HepG2 (cell line): ENCODE measurements around the gene TSG101. TPM values are rescaled to one million over a fixed set of nuclear protein-coding genes. Genes with fewer than 3 reads are reported as not detected.
A peak's percentile ranks its signal among the peaks of the same experiment; 100 is the strongest.

ENCODE experiments used
- CEBPB ChIP-seq: IDR thresholded peaks from 2 replicates; pipeline ENCODE4 v1.6.1; 2011; ENCODE audit warnings: low read depth, low read length, improper control_type of control experiment, borderline replicate concordance
- ELF1 ChIP-seq: sonication (generic); formaldehyde crosslinking; IDR thresholded peaks from 2 replicates; pipeline ENCODE4 v1.4.0; 2020; ENCODE audit warnings: missing genetic modification reagents
- JUN ChIP-seq: sonication (generic); formaldehyde crosslinking; IDR thresholded peaks from 2 replicates; pipeline ENCODE4 v1.4.0; 2020; ENCODE audit warnings: mild to moderate bottlenecking, missing genetic modification reagents
- MTF2 ChIP-seq: sonication (generic); formaldehyde crosslinking; IDR thresholded peaks from 2 replicates; pipeline ENCODE4 v1.5.0; 2020; ENCODE audit warnings: missing genetic modification reagents, borderline replicate concordance
- NBN ChIP-seq: fragments of 450-650 bp; conservative IDR thresholded peaks from 2 replicates; pipeline ENCODE4 v1.6.1; 2017
- PTBP1 ChIP-seq: fragments of 200-400 bp; formaldehyde crosslinking; IDR thresholded peaks from 2 replicates; pipeline ENCODE4 v1.6.1; 2018; ENCODE audit warnings: low read length, low read depth; ENCODE audit not compliant: poor library complexity, severe bottlenecking
- RBAK ChIP-seq: sonication (generic); formaldehyde crosslinking; IDR thresholded peaks from 2 replicates; pipeline ENCODE4 v1.5.1; 2020; ENCODE audit warnings: mild to moderate bottlenecking, missing genetic modification reagents
- SETDB1 ChIP-seq: sonication (generic); formaldehyde crosslinking; IDR thresholded peaks from 2 replicates; pipeline ENCODE4 v1.5.1; 2020; ENCODE audit warnings: missing genetic modification reagents, mild to moderate bottlenecking, borderline replicate concordance
- SUZ12 ChIP-seq: fragments of 150-350 bp; IDR thresholded peaks from 2 replicates; pipeline ENCODE4 v1.6.1; 2014; ENCODE audit warnings: low read depth, low read length
- ZBTB42 ChIP-seq: sonication (generic); formaldehyde crosslinking; IDR thresholded peaks from 2 replicates; pipeline ENCODE4 v1.5.0; 2020; ENCODE audit warnings: mild to moderate bottlenecking, missing genetic modification reagents
- ZKSCAN5 ChIP-seq: sonication (generic); formaldehyde crosslinking; IDR thresholded peaks from 2 replicates; pipeline ENCODE4 v1.5.1; 2020; ENCODE audit warnings: mild to moderate bottlenecking, missing genetic modification reagents
- ZNF136 ChIP-seq: sonication (generic); formaldehyde crosslinking; IDR thresholded peaks from 2 replicates; pipeline ENCODE4 v1.8.1; 2022; ENCODE audit warnings: low read depth, mild to moderate bottlenecking, moderate library complexity, missing genetic modification reagents
- ZNF20 ChIP-seq: sonication (generic); formaldehyde crosslinking; IDR thresholded peaks from 2 replicates; pipeline ENCODE4 v1.4.0; 2020; ENCODE audit warnings: mild to moderate bottlenecking, moderate library complexity, missing genetic modification reagents
- ZNF24 ChIP-seq: fragments of 450-650 bp; IDR thresholded peaks from 2 replicates; pipeline ENCODE4 v1.6.1; 2017; ENCODE audit warnings: antibody characterized with exemption, mild to moderate bottlenecking
- ZNF317 ChIP-seq: sonication (generic); formaldehyde crosslinking; IDR thresholded peaks from 2 replicates; pipeline ENCODE4 v1.5.0; 2020; ENCODE audit warnings: mild to moderate bottlenecking, missing genetic modification reagents
- ZNF430 ChIP-seq: sonication (generic); formaldehyde crosslinking; IDR thresholded peaks from 2 replicates; pipeline ENCODE4 v1.9.0; 2021; ENCODE audit warnings: mild to moderate bottlenecking, missing genetic modification reagents
- ZNF451 ChIP-seq: sonication (generic); formaldehyde crosslinking; IDR thresholded peaks from 2 replicates; pipeline ENCODE4 v1.5.0; 2020; ENCODE audit warnings: mild to moderate bottlenecking, missing genetic modification reagents
- ZNF530 ChIP-seq: sonication (generic); formaldehyde crosslinking; IDR thresholded peaks from 2 replicates; pipeline ENCODE4 v1.5.0; 2020; ENCODE audit warnings: low read depth, mild to moderate bottlenecking, missing genetic modification reagents
- ZNF550 ChIP-seq: sonication (generic); formaldehyde crosslinking; IDR thresholded peaks from 2 replicates; pipeline ENCODE4 v1.4.0; 2020; ENCODE audit warnings: mild to moderate bottlenecking, missing genetic modification reagents, borderline replicate concordance
- ZNF614 ChIP-seq: IDR thresholded peaks from 2 replicates; pipeline ENCODE4 v1.6.1; 2018; ENCODE audit warnings: missing biosample characterization, missing genetic modification reagents, inconsistent platforms, borderline replicate concordance
- ZNF782 ChIP-seq: sonication (generic); formaldehyde crosslinking; IDR thresholded peaks from 2 replicates; pipeline ENCODE4 v1.4.0; 2020; ENCODE audit warnings: missing genetic modification reagents, mild to moderate bottlenecking, borderline replicate concordance
- ZNF839 ChIP-seq: sonication (generic); formaldehyde crosslinking; IDR thresholded peaks from 2 replicates; pipeline ENCODE4 v1.4.0; 2020; ENCODE audit warnings: missing genetic modification reagents, mild to moderate bottlenecking, borderline replicate concordance
- ZNF878 ChIP-seq: sonication (generic); formaldehyde crosslinking; IDR thresholded peaks from 2 replicates; pipeline ENCODE4 v1.8.1; 2023; ENCODE audit warnings: mild to moderate bottlenecking, missing genetic modification reagents, moderate library complexity
- polyA plus RNA-seq, 8 experiments: library from polyadenylated mRNA; depleted of rRNA in 3 of 8; stranded (reverse) in 7 of 8; unstranded in 1 of 8; fragments of >200 nt; fragmentation: Illumina TruSeq in 4 of 8; extraction: Trizol in 4 of 8; gene quantifications; 2 replicates each; pipeline versions ENCODE4 v1.2.1 to v1.2.3, GENCODE V29; 2011 to 2016; ENCODE audit warnings: low read depth in 4 of 8, missing spikeins in 1 of 8, mixed read lengths in 1 of 8; ENCODE audit not compliant: insufficient read depth in 1 of 8
- total RNA-seq, 5 experiments: library from RNA; depleted of rRNA; stranded (reverse); fragments of >200 nt; fragmentation: Illumina TruSeq; extraction: Trizol; gene quantifications; 2 replicates each; pipeline ENCODE4 v1.2.3, GENCODE V29; 2016; ENCODE audit warnings: low read depth in 1 of 5
- TF ChIP-seq, protein P1 (sequence below): sonication (generic); formaldehyde crosslinking; IDR thresholded peaks from 2 replicates; pipeline ENCODE4 v1.5.1; 2020; ENCODE audit warnings: mild to moderate bottlenecking, missing genetic modification reagents, moderate library complexity
- TF ChIP-seq, protein P2 (sequence below): sonication (generic); formaldehyde crosslinking; IDR thresholded peaks from 2 replicates; pipeline ENCODE4 v1.4.0; 2020; ENCODE audit warnings: missing genetic modification reagents, borderline replicate concordance
- TF ChIP-seq, protein P3 (sequence below): IDR thresholded peaks from 2 replicates; pipeline ENCODE4 v1.6.1; 2016; ENCODE audit warnings: mild to moderate bottlenecking, missing biosample characterization, missing genetic modification reagents

TSG101 gene
- total and polyA plus RNA-seq, 2 of the 13 experiments (the other 11 are each of a cell fraction or from before 2014, with no cell fraction given) = 69.3 to 206 TPM

DNA sequence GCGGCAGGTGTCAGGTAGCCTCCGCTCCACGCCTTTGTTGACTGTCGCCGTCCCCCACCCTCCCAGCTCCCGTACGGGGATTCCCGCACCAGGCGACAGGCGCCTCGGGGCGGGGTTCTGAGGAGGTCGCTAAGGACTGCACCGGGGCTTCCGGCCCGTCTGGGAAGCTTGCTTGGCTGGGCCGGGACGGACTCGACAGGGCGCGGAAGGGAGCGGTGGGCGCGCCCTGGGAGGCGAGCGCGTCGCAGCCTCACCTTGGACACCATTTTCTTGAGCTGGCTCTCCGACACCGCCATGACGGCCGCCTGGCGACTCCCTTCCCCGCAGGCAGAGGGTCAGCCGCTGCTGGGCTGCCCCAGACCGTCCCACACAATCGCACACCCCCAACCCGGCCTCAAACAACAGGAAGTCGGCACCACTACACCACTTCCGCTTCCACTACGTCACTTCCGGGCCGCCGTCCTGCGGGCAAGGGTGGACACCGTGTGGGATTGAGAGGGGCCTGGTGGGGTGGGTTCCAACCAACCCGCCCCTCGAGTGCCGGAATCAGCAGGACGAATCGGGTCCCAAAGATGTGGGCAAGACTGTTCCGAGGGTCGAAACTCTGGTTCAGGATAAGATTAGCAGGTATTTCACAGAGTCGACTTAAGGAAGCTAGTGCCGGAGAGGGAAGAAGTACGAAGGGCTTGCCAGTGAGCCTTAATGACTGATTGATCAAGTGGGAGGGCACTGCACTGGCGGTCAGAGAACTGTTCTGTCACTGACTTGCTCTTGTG lies at the start of gene TSG101 (continued):
- TF ChIP-seq, protein P1, sequence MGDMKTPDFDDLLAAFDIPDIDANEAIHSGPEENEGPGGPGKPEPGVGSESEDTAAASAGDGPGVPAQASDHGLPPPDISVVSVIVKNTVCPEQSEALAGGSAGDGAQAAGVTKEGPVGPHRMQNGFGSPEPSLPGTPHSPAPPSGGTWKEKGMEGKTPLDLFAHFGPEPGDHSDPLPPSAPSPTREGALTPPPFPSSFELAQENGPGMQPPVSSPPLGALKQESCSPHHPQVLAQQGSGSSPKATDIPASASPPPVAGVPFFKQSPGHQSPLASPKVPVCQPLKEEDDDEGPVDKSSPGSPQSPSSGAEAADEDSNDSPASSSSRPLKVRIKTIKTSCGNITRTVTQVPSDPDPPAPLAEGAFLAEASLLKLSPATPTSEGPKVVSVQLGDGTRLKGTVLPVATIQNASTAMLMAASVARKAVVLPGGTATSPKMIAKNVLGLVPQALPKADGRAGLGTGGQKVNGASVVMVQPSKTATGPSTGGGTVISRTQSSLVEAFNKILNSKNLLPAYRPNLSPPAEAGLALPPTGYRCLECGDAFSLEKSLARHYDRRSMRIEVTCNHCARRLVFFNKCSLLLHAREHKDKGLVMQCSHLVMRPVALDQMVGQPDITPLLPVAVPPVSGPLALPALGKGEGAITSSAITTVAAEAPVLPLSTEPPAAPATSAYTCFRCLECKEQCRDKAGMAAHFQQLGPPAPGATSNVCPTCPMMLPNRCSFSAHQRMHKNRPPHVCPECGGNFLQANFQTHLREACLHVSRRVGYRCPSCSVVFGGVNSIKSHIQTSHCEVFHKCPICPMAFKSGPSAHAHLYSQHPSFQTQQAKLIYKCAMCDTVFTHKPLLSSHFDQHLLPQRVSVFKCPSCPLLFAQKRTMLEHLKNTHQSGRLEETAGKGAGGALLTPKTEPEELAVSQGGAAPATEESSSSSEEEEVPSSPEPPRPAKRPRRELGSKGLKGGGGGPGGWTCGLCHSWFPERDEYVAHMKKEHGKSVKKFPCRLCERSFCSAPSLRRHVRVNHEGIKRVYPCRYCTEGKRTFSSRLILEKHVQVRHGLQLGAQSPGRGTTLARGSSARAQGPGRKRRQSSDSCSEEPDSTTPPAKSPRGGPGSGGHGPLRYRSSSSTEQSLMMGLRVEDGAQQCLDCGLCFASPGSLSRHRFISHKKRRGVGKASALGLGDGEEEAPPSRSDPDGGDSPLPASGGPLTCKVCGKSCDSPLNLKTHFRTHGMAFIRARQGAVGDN = peak; percentile 95
- peak; percentile 54 for TF ChIP-seq JUN (CRISPR knock-in tag)
- TF ChIP-seq ZNF430 (CRISPR knock-in tag) = peak; percentile 60
- TF ChIP-seq NBN = no peak
- TF ChIP-seq, protein P2, sequence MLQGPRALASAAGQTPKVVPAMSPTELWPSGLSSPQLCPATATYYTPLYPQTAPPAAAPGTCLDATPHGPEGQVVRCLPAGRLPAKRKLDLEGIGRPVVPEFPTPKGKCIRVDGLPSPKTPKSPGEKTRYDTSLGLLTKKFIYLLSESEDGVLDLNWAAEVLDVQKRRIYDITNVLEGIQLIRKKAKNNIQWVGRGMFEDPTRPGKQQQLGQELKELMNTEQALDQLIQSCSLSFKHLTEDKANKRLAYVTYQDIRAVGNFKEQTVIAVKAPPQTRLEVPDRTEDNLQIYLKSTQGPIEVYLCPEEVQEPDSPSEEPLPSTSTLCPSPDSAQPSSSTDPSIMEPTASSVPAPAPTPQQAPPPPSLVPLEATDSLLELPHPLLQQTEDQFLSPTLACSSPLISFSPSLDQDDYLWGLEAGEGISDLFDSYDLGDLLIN (CRISPR knock-in tag) = 0 out of 2 replicates have a peak, but pooled peaks have one; percentile 34
- no peak for TF ChIP-seq PTBP1
- no peak for TF ChIP-seq RBAK (CRISPR knock-in tag)
- TF ChIP-seq ZNF24 = no peak
- no peak for TF ChIP-seq ZNF451 (CRISPR knock-in tag)
- peak; percentile 87; the same call in 1 of the 2 replicates for TF ChIP-seq MTF2 (CRISPR knock-in tag)
- TF ChIP-seq ZNF530 (CRISPR knock-in tag) = no peak
- TF ChIP-seq ZNF878 (CRISPR knock-in tag) = peak; percentile 87
- peak; percentile 69 for TF ChIP-seq ZNF317 (CRISPR knock-in tag)
- TF ChIP-seq ZNF550 (CRISPR knock-in tag) = peak; percentile 18; the same call in 1 of the 2 replicates
- peak; percentile 96 for TF ChIP-seq ELF1
- TF ChIP-seq CEBPB = no peak
- TF ChIP-seq, protein P3, sequence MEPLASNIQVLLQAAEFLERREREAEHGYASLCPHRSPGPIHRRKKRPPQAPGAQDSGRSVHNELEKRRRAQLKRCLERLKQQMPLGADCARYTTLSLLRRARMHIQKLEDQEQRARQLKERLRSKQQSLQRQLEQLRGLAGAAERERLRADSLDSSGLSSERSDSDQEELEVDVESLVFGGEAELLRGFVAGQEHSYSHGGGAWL (CRISPR knock-in tag) = peak; percentile 96
- TF ChIP-seq ZNF20 (CRISPR knock-in tag) = no peak
- TF ChIP-seq ZNF136 (CRISPR knock-in tag) = peak; percentile 86; the same call in 1 of the 2 replicates
- peak; percentile 96 for TF ChIP-seq ZNF782 (CRISPR knock-in tag)
- peak; percentile 93 for TF ChIP-seq ZNF839 (CRISPR knock-in tag)
- no peak for TF ChIP-seq SETDB1
- no peak; the same call in 1 of the 2 replicates for TF ChIP-seq ZKSCAN5 (CRISPR knock-in tag)
- peak; percentile 86; the same call in 1 of the 2 replicates for TF ChIP-seq ZBTB42 (CRISPR knock-in tag)
- no peak for TF ChIP-seq SUZ12
- 0 out of 2 replicates have a peak, but pooled peaks have one; percentile 41 for TF ChIP-seq ZNF614 (CRISPR knock-in tag)
